ENCODE results near the gene SVEP1.
"Not testable (repeated sequence)": the region's sequence is repeated elsewhere in the genome, so short reads cannot be mapped to it uniquely, and the experiment has no call there.

GRCh38 chr9:110614576-110614975 lies 35.0 kb upstream of the SVEP1 start:
- TF ChIP-seq CTCF, POLR2A (IDR thresholded peaks at IDR 0.05): not testable (repeated sequence)
